Fibroblast of peridontal ligament (primary cell): Measurements from ENCODE around the gene USP30.
A peak's percentile ranks its signal among the peaks of the same experiment; 100 is the strongest.

Experiments
- DNase-seq: peaks from one replicate; pipeline ENCODE4 v3.0.0-alpha.2; 2010; ENCODE audit errors: extremely low read depth

The USP30 gene

DNA sequence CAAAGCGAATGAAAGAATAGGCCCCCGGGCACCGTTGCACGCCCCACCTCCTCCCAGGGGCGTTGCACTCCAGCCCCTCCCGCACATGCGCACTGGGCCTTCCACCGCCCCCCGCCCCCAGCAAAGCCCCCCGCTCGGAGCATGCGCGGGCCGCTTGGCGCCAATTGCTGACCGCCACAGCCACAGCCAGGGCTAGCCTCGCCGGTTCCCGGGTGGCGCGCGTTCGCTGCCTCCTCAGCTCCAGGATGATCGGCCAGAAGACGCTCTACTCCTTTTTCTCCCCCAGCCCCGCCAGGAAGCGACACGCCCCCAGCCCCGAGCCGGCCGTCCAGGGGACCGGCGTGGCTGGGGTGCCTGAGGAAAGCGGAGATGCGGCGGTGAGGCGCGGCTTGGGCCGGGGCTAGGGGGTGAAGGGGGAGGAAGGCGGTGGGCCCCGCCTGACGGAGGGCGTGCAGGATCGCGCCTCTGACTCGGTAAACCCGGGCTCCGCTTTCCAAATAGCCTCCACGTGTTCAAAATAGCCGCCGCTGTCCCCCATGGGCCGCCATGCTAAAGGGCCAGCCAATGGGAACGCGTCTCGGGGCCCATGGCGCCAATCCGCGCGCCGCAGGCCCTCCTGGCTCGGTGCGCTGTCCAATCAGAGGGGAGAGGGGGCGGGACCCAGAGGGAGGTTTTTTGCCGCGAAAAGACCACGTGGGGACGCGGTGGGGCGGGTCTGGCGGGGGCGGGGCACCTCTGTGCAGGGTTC is 45.2 kb downstream of the USP30 start, which contains the start of gene UNG:
UNG (plus strand) TSS at position 163 of the 748 bp plus-strand sequence; CDS start at position 246, 83 bp downstream.
- DNase-seq, result peak; percentile 92

DNA sequence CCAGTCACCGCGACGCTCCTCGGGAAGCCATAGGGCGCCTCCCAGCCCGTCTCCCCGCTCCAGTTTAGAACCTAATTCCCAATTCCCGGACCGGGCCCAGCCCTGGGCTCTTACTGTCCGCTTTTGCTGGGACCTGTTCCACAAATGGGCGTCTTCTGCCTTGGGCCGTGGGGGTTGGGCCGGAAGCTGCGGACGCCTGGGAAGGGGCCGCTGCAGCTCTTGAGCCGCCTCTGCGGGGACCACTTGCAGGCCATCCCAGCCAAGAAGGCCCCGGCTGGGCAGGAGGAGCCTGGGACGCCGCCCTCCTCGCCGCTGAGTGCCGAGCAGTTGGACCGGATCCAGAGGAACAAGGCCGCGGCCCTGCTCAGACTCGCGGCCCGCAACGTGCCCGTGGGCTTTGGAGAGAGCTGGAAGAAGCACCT is 45.8 kb downstream of the USP30 start:
- DNase-seq, result peak; percentile 67

DNA sequence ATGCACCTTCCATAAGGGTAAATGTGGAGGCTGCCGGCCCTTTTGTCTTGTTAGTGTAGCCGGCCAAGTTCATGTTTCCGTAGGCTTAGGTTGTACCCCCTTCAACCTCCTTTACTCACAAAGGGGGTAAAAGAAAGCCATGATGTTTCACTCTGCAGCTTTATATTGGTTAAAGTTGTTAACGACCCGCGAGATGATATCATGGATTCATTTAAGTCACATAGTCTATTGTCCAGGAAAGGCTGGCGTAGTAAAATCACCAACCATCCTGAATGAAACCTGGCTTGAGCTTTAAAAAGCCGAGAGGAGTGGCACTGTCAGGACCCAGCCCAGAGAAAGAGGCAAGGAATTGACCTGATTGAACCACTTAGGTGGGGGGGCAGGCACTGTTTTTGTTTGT is 46.3 kb downstream of the USP30 start:
- DNase-seq, result peak; percentile 40

DNA sequence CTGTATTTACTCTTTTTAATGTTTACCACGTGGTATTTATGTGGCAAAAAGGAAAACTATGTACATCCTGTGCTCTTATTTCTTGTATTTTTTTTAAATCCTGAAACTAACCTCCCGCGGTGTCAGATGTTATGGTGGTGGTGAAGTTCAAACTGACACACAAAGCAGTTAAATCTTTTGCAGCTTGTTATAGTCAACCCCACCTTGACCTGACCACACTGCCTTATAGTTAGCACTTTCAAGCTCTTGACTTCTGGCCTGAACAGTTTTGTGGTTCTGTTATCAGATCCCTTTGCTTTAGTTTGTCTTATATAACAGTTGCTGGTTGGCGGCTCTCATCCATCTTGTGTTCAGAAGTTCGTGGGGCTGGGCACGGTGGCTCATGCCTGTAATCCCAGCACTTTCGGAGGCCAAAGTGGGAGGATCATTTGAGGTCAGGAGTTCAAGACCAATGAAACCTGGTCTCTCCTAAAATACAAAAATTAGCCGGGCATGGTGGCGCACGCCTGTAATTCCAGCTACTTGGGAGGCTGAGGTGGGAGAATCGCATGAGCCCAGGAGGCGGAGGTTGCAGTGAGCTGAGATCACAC is 47.1 kb downstream of the USP30 start:
- DNase-seq, result no peak

DNA sequence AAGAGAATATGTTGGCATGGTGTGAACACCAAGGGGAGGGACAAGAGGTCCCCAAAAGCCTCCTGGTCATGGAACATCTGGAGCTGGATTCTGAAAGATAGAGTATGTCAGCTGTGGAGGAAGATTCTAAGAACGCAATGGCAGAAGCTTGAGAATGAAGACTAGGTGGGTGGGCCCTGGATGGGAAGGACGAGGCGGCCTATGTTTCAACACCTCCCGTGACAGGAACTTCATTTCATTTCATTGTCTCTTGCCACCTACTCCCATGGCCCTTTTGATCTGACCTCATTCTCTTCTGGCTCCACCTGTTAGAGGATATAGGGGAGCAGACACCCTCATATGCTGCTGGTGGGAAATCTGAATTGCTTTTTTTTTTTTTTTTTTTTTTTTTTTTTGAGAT is 48.4 kb downstream of the USP30 start:
- DNase-seq, result no peak

DNA sequence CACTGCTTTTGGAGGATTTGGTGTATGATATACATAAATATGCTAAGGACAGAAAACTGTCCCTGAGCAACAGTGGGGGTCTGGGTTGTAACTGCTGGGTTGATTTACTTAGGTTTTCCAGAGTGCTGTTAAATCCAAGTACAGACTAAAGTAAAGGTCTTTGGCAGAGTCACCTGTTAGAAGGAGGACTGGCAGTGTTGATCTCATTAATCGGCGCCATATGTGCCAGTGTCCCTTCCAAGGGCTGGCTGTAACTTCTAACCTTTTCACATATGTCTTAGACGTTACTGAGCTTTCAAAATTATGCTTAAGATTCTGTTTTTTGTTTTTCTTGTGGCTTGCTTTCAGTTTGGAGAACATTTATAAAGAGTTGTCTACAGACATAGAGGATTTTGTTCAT is 50.1 kb downstream of the USP30 start:
- no peak for DNase-seq

DNA sequence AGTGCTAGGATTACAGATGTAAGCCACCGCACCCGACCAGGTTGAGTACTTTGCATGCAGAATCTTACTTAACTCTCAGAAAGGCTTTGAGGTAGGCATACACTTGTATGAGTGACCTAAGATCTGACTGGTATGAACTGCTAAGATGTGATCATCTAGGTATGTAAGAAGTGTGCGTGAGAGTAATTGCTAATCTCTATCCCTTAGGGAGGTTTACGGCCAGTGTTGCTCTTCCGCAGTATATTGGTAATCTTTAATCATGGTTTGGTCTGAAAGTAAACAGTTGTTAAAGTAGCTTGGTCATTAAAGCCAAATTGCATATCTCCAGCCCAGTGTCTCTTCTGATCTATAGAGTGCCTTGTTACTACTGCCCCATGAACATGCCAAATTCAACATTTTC is 52.8 kb downstream of the USP30 start:
- DNase-seq, result no peak

DNA sequence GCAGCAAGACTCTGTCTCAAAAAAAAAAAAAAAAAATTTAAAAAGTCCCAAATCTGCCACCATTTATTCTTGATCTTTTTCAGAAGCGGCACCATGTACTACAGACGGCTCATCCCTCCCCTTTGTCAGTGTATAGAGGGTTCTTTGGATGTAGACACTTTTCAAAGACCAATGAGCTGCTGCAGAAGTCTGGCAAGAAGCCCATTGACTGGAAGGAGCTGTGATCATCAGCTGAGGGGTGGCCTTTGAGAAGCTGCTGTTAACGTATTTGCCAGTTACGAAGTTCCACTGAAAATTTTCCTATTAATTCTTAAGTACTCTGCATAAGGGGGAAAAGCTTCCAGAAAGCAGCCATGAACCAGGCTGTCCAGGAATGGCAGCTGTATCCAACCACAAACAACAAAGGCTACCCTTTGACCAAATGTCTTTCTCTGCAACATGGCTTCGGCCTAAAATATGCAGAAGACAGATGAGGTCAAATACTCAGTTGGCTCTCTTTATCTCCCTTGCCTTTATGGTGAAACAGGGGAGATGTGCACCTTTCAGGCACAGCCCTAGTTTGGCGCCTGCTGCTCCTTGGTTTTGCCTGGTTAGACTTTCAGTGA is 57.5 kb downstream of the USP30 start:
- no peak for DNase-seq

DNA sequence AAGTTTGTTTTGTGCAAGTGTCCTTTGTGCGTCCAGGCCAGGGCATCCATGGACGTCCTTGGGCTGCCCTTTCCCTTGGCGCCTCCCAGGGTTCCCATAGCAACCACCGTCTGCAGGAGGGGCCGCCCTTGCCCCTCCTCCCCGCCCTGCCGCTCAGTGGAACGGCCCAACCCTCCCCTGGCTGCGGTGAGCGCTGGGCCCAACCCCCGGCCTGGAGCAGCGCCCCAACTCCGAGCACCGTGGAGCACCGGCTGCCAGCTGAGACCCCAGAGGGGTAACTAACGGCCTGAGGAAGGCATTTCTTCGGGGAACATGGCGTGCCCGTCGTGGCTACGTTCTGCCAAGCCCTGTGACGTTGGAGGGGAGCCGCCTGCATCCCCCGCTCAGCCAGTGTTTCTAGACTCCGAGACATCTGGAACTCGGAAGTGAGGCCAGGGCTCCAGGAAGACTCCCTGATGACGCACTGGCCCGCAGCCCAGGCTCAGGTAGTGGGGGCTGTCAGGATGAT is 58.7 kb downstream of the USP30 start:
- peak; percentile 77 for DNase-seq

DNA sequence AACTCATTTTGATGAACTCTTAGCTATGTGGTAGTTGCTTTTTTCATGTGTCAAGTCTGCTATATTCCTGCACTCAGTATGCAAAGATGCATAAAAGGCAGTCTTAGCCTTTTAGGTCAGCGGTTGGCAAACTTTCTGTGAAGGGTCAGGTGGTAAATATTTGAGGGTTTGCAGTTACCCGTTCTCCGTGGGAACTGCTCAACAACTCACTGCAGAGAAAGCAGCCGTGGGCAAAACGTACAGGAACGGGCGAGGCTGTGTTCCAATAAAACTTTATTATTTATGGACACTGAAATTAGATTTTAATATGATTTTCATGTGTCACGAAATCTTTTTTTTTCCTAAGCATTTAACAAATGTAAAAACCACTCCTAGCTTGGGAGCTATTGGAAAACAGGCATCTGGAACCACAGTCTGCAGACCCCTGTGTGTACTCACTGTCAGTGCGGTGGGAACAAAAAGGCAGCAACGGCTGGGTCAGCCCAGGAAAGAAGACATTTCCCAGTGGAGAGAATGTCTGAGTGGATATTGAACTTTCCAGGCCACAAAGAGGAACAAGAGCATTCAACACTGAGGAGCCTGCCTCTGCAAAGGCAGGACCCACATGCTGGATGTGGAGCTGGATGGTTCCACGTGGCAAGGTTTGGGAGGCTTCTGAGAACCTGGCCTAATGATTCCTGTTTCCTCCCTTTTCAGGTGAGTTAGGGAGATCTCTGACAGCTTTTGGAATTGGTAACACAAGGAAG is 60.5 kb downstream of the USP30 start:
- DNase-seq, result no peak

DNA sequence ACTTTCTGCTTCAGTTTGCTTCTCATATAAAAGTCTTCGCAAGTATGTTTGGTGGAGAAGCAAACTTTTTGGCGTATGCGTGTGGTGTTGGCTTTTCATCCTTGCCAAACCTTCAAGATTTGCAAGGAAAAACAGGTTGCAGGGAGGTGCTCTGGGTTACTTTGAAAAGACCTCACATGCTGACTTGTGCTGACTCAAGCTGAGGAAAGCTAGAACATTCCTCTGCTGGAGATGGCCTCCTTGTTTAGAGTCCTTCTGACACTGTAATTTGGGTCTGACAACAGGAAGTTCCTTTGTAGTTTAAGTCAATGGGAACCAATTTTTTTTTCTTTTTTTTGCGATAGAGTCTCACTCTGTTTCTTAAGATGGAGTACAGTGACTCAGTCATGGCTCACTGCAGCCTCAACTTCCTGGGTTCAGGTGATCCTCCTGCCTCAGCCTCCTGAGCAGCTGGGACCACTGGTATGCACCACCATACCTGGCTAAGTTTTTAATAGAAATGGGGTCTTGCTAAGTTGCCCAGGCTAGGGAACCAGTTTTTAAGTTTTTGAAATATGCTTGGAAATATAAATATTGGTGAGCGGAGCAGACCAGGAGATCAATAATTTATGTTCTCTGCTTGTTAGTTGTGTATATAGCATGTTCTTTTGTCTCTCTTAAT is 61.4 kb downstream of the USP30 start:
- no peak for DNase-seq

DNA sequence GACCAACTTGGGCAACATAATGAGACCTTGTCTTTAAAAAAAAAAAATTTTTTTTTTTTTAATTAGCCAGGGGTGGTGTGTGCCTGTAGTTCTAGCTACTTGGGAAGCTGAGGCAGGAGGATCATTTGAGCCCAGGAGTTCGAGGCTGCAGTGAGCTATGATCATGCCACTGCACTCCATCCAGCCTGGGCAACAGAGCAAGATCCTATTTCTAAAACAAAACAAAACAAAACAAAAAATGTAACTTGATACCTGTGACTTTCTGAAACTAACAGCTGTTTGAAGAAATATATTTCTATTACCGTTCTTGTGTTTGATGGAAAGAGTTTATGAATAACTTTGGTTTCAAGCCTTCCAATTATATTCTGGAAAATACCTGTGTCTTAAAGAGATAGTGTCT is 62.3 kb downstream of the USP30 start:
- no peak for DNase-seq

DNA sequence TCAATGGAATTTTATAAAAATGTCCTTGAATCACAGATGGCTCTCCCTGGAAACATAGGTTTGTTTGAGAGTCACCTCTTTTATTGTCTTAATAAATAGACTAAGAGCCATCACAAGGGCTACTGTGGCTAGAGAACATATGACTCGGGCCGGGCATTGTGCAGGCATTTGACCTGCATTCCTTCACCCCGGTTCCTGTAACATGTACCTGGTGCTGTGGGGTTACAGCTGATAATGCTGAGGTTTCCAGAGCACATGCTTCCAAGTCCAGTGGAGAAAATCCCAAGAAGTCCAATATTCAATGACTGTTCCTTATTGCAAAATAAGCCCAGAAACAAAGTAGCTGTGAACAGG is 63.0 kb downstream of the USP30 start:
- no peak for DNase-seq

DNA sequence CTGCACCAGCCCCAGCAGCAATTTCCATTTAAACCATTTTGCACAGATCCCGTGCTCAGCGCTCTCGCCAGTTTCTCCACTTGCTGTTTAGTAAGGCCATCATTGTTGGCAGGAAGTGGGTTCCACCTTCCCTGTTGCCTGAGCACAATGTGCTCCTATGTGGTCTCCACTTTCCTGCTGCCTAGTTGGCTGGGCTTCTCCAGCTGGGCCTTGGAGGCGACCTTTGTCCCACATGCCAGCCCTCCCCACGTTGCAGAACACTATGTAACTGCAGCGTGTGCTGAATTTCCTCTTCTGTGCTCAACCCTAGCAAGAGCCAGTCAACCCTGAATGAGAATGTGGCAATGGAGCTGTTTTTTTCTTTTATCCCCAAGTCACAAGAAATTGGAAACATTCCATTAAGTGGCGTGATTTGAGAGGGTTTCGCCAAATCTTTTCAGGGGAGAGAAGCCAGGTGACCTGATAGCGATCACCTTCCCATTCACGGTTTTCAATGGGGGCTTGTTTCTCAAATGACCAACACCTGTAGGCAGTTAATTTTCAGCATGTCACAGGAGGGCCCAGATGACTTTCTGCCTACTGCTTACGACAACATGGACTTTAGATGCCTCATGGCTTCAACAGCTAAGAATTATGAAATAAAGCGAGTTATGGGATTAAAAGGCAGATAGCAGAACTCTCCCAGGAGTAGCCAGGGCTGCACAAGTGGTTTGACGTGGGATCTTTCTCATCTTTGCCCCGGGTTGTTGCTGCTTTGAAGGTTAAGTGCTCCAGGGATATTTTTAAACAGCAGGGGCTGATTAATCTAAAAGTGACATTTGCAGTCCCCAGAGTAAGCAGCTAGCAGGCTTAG is 63.6 kb downstream of the USP30 start, which contains the start of gene ACACB:
ACACB (plus strand) TSS at position 830 of the 853 bp plus-strand sequence. CDS start 22,819 bp downstream, outside the sequence.
- DNase-seq, result no peak

DNA sequence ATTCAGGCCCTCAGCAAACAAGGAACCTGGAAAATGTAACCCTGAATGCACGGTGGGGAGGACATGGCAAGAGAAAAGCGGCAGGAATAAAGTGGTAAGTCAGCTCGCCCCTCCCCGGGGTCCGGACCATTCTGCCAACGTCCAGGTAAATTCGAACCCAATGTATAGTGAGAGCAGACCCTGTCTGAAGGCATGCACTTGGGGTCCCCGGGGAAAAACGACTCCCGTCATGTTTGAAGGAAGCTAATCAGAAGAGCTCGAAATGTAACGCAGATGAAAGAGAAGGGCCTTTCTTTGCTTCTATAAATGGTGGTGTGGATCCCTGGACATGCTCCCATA is 64.2 kb downstream of the USP30 start:
- DNase-seq, result no peak

DNA sequence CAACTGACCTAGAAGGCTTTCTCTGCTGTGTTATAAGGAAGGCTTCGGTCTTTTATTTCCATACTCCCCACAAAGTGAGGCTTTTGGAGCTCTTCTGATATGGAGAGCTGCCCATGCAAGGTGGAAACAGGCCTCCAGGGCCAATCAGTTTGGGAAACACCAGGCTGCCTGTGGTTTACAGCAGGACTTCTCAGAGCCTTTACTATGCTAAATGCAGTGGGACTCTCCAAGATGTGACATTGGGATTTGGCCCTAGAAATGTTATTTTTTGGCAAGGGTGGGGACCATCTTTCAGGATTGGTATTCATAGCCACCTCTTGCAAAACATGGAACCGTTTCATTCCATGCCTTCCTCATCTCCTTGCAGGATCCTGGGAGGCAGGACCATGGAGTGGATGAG is 67.7 kb downstream of the USP30 start:
- DNase-seq, result no peak

DNA sequence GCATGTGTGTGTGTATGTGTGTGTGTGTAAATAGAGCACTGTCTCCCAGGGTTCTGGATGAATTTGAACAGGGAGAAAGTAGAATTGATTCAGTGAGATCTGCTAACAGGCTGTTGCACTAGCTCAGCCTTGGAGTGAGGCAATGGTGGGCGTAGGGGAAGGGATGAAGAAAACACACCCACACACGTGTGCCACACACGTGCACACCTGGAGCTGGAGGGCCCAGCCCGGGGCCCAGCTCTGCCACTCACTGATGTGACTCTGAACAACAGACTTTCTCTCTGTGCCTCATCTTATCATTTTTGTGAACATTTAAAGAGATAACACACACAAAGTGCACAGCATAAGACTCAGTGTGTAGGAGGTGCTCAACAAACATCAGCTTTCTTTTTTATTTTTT is 68.2 kb downstream of the USP30 start:
- no peak for DNase-seq

DNA sequence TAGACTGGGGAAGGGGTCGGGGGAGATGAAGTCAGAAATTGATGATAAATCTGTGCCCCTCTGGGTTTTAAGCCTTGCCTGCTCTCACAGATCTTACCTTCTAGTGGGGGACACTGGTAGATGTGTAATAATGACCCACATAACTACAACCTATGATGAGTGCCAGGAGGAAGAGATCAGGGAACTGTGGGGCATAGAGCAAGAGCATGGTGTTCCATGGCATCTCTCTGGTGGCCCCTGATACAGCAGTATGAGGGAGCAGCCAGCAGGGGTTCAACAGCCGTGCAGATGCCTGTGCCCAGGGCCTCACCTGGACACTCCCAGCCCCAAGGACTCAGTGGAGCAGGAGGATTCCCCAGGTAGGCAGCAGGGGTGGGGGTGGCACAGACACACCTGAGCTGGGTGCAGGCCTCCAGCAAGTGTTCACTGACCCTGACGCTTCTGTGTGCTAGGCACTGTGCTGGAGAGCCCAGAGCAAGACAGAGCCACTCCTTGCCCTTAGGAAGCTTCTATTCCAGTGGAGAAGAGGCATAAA is 69.0 kb downstream of the USP30 start:
- no peak for DNase-seq

DNA sequence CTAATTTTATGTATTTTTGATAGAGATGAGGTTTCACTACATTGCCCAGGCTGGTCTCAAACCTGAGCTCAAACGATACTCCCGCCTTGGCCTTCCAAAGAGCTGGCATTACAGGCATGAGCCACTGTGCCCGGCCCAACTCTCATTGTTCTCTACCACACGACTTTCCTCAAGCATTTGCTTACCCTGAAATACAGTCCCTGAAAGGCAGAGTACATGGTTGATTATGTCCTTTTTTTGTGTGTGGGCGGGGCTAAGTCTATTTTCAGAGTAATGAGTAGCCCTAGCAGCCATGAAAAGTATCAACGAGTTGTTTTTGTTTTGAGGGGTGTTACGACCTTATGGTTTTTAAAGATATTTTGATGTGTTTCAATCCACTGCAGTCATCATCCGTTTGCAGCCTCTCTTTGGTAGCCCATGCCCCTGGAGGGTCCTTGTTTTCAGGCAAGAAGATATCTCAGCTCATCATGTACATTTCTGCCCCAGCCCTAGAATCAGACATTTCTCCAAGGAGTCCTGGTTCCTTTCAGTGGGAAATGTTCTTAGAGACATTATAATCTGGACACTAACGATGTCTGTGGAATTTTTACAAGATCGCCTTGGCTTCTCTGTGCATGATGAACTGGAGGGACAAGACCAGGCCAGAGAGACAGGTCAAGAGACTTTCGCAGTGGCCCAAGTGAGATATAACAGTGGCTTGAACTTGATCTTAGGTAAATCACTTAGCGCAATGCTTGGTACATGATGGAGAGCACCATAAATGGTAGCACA is 72.7 kb downstream of the USP30 start:
- DNase-seq, result no peak

DNA sequence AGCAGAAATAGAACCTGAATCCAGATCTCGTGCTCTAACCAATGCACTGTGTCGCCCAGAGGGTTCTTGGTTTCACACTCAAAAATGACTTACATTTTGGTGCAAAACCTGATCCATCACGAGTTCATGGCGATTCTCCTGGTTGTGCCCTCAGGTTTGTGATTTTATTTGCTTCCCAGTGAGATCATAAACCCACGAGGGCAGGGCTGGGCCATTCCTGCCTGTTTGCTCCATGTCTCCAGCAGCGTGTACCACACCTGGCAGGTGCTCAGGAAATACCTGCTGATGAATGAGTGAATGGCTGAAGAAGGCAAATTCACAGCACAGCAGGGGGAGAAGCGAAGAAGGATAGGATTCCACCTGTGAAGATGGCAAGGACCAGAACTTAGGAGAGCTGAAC is 73.4 kb downstream of the USP30 start:
- no peak for DNase-seq
